Gastroesophageal sphincter (tissue), 3 donors: Measurements from ENCODE around the gene IFT80.

ENCODE experiments used
- EP300 ChIP-seq: sonication (generic); formaldehyde crosslinking; IDR thresholded peaks from one replicate; pipeline ENCODE4 v1.6.1; 2017; ENCODE audit warnings: antibody characterized with exemption, mild to moderate bottlenecking
- POLR2A ChIP-seq, 2 donors: fragments of 450-650 bp; IDR thresholded peaks; one replicate each; pipeline ENCODE4 v1.6.1; 2017; ENCODE audit warnings: antibody characterized with exemption in 2 of 2, mild to moderate bottlenecking in 2 of 2, moderate library complexity in 1 of 2
- POLR2AphosphoS5 ChIP-seq: sonication (generic); formaldehyde crosslinking; IDR thresholded peaks from one replicate; pipeline ENCODE4 v1.6.1; 2017; ENCODE audit warnings: antibody characterized with exemption
- TF ChIP-seq, protein P1 (sequence below), 4 experiments: fragments of 200-600 bp in 2 of 4; fragments of 450-650 bp in 2 of 4; sonication (generic) in 1 of 4; IDR thresholded peaks; one replicate each; pipeline ENCODE4 v1.5.1; 2017 to 2019; ENCODE audit warnings: antibody characterized with exemption in 4 of 4, mild to moderate bottlenecking in 2 of 4, moderate library complexity in 2 of 4

DNA sequence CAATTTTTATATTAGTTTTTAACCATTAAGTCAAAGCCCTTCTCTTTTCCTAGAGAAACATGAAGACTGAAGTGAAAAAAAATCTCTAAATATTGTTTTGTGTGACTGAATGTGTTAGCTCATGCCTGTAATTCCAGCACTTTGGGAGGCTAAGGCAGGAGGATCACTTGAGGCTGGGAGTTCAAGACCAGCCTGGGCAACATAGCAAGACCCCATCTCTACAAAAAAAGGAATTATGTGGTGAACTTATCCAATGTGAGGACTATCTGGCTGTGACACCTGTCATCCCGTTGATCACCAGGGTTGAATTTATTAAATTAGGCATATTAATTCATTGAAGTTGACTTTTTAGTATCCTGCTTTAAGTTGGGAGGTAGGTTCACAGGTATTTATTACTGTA lies 13.5 kb upstream of the IFT80 start:
- TF ChIP-seq POLR2AphosphoS5 (no peak), POLR2A (IDR thresholded peaks at IDR 0.05) (no peak), EP300 (no peak)
- TF ChIP-seq, protein P1, sequence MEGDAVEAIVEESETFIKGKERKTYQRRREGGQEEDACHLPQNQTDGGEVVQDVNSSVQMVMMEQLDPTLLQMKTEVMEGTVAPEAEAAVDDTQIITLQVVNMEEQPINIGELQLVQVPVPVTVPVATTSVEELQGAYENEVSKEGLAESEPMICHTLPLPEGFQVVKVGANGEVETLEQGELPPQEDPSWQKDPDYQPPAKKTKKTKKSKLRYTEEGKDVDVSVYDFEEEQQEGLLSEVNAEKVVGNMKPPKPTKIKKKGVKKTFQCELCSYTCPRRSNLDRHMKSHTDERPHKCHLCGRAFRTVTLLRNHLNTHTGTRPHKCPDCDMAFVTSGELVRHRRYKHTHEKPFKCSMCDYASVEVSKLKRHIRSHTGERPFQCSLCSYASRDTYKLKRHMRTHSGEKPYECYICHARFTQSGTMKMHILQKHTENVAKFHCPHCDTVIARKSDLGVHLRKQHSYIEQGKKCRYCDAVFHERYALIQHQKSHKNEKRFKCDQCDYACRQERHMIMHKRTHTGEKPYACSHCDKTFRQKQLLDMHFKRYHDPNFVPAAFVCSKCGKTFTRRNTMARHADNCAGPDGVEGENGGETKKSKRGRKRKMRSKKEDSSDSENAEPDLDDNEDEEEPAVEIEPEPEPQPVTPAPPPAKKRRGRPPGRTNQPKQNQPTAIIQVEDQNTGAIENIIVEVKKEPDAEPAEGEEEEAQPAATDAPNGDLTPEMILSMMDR (IDR thresholded peaks at IDR 0.05), result no peak
